Measurements from ENCODE around the gene CLEC20A. TPM values are rescaled to one million over a fixed set of nuclear protein-coding genes. Genes with fewer than 3 reads are reported as not detected.

Gene CLEC20A
- total and polyA plus RNA-seq, 9 of the 15 experiments (the other 6 are each of a cell fraction or from before 2014, with no cell fraction given) = not detected

DNA sequence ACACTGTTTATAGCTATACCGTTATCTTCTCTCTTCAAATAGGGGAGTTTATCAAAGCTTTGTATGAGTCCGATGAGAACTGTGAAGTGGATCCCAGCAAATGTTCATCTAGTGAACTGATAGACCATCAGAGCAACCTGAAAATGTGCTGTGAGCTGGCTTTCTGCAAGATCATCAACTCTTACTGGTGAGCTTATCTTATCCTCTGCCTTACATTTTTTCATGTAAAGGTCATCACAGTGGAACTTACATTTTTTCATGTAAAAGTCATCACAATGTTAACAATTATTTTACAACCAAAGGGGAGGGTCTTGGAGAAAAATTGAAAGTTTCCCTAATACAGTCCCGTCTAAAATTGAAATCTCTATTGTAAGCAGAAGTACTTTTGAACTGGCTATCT lies 45.2 kb downstream of the CLEC20A start:
- WGBS (ENCODE audit: insufficient coverage, low coverage, missing lambda C conversion rate) = 1% methylated on average over 3 of the region's 3 CpGs
- intact Hi-C loops (cut with micrococcal nuclease) (no loop called here), in situ Hi-C loops (cut with MboI) (no loop called here)
- Histone ChIP-seq H3K27me3 (ENCODE audit: control insufficient read depth in 2 of 2, insufficient read depth in 2 of 2, low read length in 2 of 2) (no peaks in the 10 kb centered on the region), H3K4me3 (no peak overlapping the region), H3K9me3 (replicated peaks; ENCODE audit: control insufficient read depth, insufficient read depth, low read depth, low read length) (no peaks in the 10 kb centered on the region), H3K4me1 (replicated peaks in 1 of 2; ENCODE audit: control insufficient read depth in 2 of 2, insufficient read depth in 2 of 2, low read length in 2 of 2) (no peaks in the 10 kb centered on the region), H3K9me1 (ENCODE audit: control insufficient read depth, insufficient read depth, low read length) (no peaks in the 10 kb centered on the region), H3K9ac (ENCODE audit: insufficient read depth in 1 of 2, low read depth in 2 of 2, low read length in 2 of 2) (no peak overlapping the region), H3K27ac (ENCODE audit: extremely low read depth, low read depth, low read length) (no peak overlapping the region), H2AFZ (ENCODE audit: low read depth, low read length) (no peak overlapping the region), H4K20me1 (replicated peaks; ENCODE audit: control insufficient read depth, insufficient read depth, low read length) (no peaks in the 10 kb centered on the region), H3K79me2 (ENCODE audit: control insufficient read depth, insufficient read depth, low read length) (no peaks in the 10 kb centered on the region), H3K36me3 (ENCODE audit: control insufficient read depth, insufficient read depth, low read length) (no peaks in the 10 kb centered on the region), H3K4me2 (ENCODE audit: insufficient read depth, low read length) (no peak overlapping the region)
- no peak for DNase-seq (ENCODE audit: extremely low read depth in 1 of 4, low spot score in 3 of 4)
- FAIRE-seq = no peak
- no peak for ATAC-seq
- CTCF ChIA-PET (ENCODE audit: low intra/inter-chr PET ratio) = no interaction called here
- POLR2A ChIA-PET = no interaction called here
- no TSS peak for BruUV-seq (replicated peaks)
- TF ChIP-seq ZC3H8 (IDR thresholded peaks at IDR 0.05) (no peak), ZNF143 (CRISPR knock-in tag; IDR thresholded peaks at IDR 0.05) (no peak), SETDB1 (IDR thresholded peaks at IDR 0.05; ENCODE audit: low read length) (no peak), SOX6 (IDR thresholded peaks at IDR 0.05) (no peak), RREB1 (CRISPR knock-in tag; IDR thresholded peaks at IDR 0.05) (no peak), BCL6 (CRISPR knock-in tag; IDR thresholded peaks at IDR 0.05) (no peak), PYGO2 (tag; IDR thresholded peaks at IDR 0.05) (no peak), PHF8 (IDR thresholded peaks at IDR 0.05; ENCODE audit: borderline replicate concordance, low read length) (no peak), HDAC2 (IDR thresholded peaks at IDR 0.05) (no peak), TCF15 (CRISPR knock-in tag; IDR thresholded peaks at IDR 0.05) (no peak), ZNF12 (CRISPR knock-in tag; IDR thresholded peaks at IDR 0.05) (no peak), ZNF175 (CRISPR knock-in tag; IDR thresholded peaks at IDR 0.05; ENCODE audit: low read depth) (no peak), ZNF76 (CRISPR knock-in tag; IDR thresholded peaks at IDR 0.05; ENCODE audit: borderline replicate concordance) (no peak)
- TF ChIP-seq, protein P1, sequence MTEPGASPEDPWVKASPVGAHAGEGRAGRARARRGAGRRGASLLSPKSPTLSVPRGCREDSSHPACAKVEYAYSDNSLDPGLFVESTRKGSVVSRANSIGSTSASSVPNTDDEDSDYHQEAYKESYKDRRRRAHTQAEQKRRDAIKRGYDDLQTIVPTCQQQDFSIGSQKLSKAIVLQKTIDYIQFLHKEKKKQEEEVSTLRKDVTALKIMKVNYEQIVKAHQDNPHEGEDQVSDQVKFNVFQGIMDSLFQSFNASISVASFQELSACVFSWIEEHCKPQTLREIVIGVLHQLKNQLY (CRISPR knock-in tag; conservative IDR thresholded peaks at IDR 0.05) = no peak
- TF ChIP-seq, protein P2, sequence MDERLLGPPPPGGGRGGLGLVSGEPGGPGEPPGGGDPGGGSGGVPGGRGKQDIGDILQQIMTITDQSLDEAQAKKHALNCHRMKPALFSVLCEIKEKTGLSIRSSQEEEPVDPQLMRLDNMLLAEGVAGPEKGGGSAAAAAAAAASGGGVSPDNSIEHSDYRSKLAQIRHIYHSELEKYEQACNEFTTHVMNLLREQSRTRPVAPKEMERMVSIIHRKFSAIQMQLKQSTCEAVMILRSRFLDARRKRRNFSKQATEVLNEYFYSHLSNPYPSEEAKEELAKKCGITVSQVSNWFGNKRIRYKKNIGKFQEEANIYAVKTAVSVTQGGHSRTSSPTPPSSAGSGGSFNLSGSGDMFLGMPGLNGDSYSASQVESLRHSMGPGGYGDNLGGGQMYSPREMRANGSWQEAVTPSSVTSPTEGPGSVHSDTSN (CRISPR knock-in tag; IDR thresholded peaks at IDR 0.05; ENCODE audit: low read depth) = no peak
- TF ChIP-seq, protein P2 (tag; conservative IDR thresholded peaks at IDR 0.05; ENCODE audit: low read depth) = no peak

Measured in K562 (cell line).